A673 (cell line): ENCODE results near the gene SSPN. TPM values are rescaled to one million over a fixed set of nuclear protein-coding genes. Genes with fewer than 3 reads are reported as not detected.

ENCODE experiments used
- BruUV-seq: library from RNA; stranded (reverse); fragments of 400-500 nt; replicated peaks from 2 replicates; lab custom pipeline; 2021; lab: Mats Ljungman, UMichigan
- CTCF ChIA-PET: fragments of 300-600 bp; sonication (Branson Sonifier 250); formaldehyde crosslinking; loops from one replicate; lab custom pipeline; 2022; ENCODE audit warnings: antibody characterized with exemption; lab: Charles Lee
- POLR2A ChIA-PET: fragments of 300-600 bp; sonication (Branson Sonifier 250); formaldehyde crosslinking; loops from one replicate; lab custom pipeline; 2022; ENCODE audit warnings: antibody characterized with exemption; ENCODE audit not compliant: low non-redundant PET; lab: Charles Lee
- DNase-seq: peaks from one replicate; pipeline ENCODE4 v3.0.0-alpha.2; 2015; ENCODE audit warnings: low spot score
- H3K27ac ChIP-seq: fragments of 200-600 bp; sonication (generic); 2 replicates; pipeline ENCODE4 v1.5.1; 2016; ENCODE audit warnings: mixed run types, low read depth, mild to moderate bottlenecking, mixed read lengths, antibody characterized with exemption, low read length; ENCODE audit not compliant: poor library complexity, severe bottlenecking
- H3K27me3 ChIP-seq: fragments of 200-600 bp; sonication (generic); replicated peaks from 2 replicates; pipeline ENCODE4 v1.6.1; 2017; ENCODE audit warnings: mixed run types, low read depth, mild to moderate bottlenecking, mixed read lengths, antibody characterized with exemption, low read length; ENCODE audit not compliant: insufficient read depth, poor library complexity
- H3K36me3 ChIP-seq: fragments of 200-600 bp; sonication (generic); 2 replicates; pipeline ENCODE4 v1.6.1; 2016; ENCODE audit warnings: mixed run types, mild to moderate bottlenecking, mixed read lengths, antibody characterized with exemption, low read length; ENCODE audit not compliant: insufficient read depth, poor library complexity, severe bottlenecking
- H3K4me1 ChIP-seq: fragments of 200-600 bp; sonication (generic); 2 replicates; pipeline ENCODE4 v1.6.1; 2017; ENCODE audit warnings: mixed run types, mild to moderate bottlenecking, mixed read lengths, antibody characterized with exemption, low read length; ENCODE audit not compliant: insufficient read depth, poor library complexity, severe bottlenecking
- H3K4me3 ChIP-seq: fragments of 200-600 bp; sonication (generic); 2 replicates; pipeline ENCODE4 v1.5.1; 2016; ENCODE audit warnings: low read depth, mixed run types, mild to moderate bottlenecking, mixed read lengths, low read length; ENCODE audit not compliant: poor library complexity, severe bottlenecking
- H3K9me3 ChIP-seq: fragments of 200-600 bp; sonication (generic); 2 replicates; pipeline ENCODE4 v1.6.1; 2016; ENCODE audit warnings: mixed run types, low read depth, mild to moderate bottlenecking, mixed read lengths, antibody characterized with exemption, low read length; ENCODE audit not compliant: poor library complexity, severe bottlenecking
- CTCF ChIP-seq: fragments of 300-800, 200-600 bp; sonication (generic); conservative IDR thresholded peaks from 2 replicates; pipeline ENCODE4 v1.5.1; 2017; ENCODE audit warnings: low read depth, mild to moderate bottlenecking, antibody characterized with exemption, low read length, moderate library complexity, mixed read lengths
- EZH2 ChIP-seq: fragments of 200-600 bp; sonication (generic); IDR thresholded peaks from 2 replicates; pipeline ENCODE4 v1.6.1; 2017; ENCODE audit warnings: borderline replicate concordance, low read depth, mild to moderate bottlenecking, mixed read lengths, antibody characterized with exemption, low read length; ENCODE audit not compliant: poor library complexity, severe bottlenecking
- intact Hi-C: fragments of 100-400 bp; cut with micrococcal nuclease; formaldehyde crosslinking; loops from one replicate; pipeline ENCODE4 v1.10.0; 2022; ENCODE audit not compliant: unreplicated experiment
- total RNA-seq: library from RNA; stranded (reverse); gene quantifications from 2 replicates; pipeline ENCODE4 v1.2.3, GENCODE V29; 2021

Gene SSPN
- total RNA-seq, 1 experiment from 2014 or later: 9.8 TPM

GRCh38 chr12:26229910-26230309 lies 34.5 kb downstream of the SSPN start:
- Histone ChIP-seq H3K9me3 (no peaks in the 10 kb centered on the region), H3K36me3 (no peaks in the 10 kb centered on the region), H3K4me3 (no peak overlapping the region), H3K27ac (no peak overlapping the region), H3K27me3 (no peaks in the 10 kb centered on the region), H3K4me1 (no peaks in the 10 kb centered on the region)
- no peak for TF ChIP-seq EZH2
- no peak for TF ChIP-seq CTCF
- ChIA-PET CTCF (no interaction called here), POLR2A (no interaction called here)
- no TSS peak for BruUV-seq
- intact Hi-C loops: no loop called here
- no peak for DNase-seq

GRCh38 chr12:26231470-26231869 lies 36.1 kb downstream of the SSPN start:
- Histone ChIP-seq H3K4me3 (no peak overlapping the region), H3K36me3 (no peaks in the 10 kb centered on the region), H3K4me1 (no peaks in the 10 kb centered on the region), H3K9me3 (no peaks in the 10 kb centered on the region), H3K27ac (no peak overlapping the region), H3K27me3 (no peaks in the 10 kb centered on the region)
- POLR2A ChIA-PET: no interaction called here
- TF ChIP-seq CTCF (no peak), EZH2 (no peak)
- DNase-seq: no peak
- intact Hi-C loops: no loop called here
- CTCF ChIA-PET: no interaction called here
- BruUV-seq: no TSS peak

GRCh38 chr12:26231921-26232320 lies 36.5 kb downstream of the SSPN start:
- Histone ChIP-seq H3K27ac (no peak overlapping the region), H3K9me3 (no peaks in the 10 kb centered on the region), H3K27me3 (no peaks in the 10 kb centered on the region), H3K4me3 (no peak overlapping the region), H3K36me3 (no peaks in the 10 kb centered on the region), H3K4me1 (no peaks in the 10 kb centered on the region)
- ChIA-PET CTCF (no interaction called here), POLR2A (no interaction called here)
- no TSS peak for BruUV-seq
- intact Hi-C loops: no loop called here
- TF ChIP-seq EZH2 (no peak), CTCF (no peak)
- no peak for DNase-seq
